ENCODE measurements around the gene MIPEP.
"Not testable (repeated sequence)": the region's sequence is repeated elsewhere in the genome, so short reads cannot be mapped to it uniquely, and the experiment has no call there.

The MIPEP gene

DNA sequence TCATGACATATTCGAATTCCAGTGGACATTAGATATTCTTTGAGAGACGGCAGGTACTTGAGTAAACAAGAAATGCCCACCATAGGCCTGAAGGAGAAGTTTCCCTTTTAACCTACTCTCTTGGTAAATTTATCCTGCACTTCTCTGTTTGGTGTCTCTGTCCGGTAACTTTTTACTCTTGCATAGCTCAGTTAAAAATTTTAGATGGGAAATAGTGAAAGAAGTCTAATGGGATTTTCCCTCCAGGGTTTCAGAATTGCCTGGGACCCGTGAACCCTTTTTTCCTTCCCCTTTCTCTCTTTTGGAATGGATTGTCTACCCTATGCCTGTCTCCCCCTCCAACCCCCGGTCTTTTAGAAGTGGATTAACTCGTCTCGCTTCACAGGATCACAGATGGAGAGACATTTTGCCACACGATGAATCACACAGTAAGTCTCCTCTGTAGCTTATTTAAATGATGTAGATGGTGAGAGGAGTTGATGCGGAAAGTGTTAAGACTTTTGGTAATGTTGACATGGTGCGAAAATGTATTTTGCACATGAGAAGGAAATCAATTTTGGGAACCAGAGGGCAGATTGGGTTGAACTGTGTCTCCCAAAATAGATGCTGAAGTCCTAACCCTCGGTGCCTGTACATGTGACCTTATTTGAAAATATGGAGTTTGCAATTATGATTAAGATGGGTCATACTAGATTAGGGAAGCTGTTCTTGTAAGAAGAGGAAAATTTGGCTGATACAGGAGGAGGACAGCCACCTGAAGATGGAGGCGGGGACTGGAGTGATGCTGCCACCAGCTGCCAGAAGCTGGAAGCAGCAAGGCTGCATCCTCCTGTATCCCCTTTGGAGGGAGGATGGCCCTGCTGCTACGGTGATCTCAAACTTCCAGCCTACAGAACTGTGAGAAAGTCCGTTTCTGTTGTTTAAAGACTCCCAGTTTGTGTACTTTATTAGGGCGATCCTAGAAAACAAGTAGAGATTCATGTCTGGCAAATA, 711 bp upstream of the MIPEP start:
- peak in 2 of 14 donors; percentile 17 to 72 for DNase-seq

DNA sequence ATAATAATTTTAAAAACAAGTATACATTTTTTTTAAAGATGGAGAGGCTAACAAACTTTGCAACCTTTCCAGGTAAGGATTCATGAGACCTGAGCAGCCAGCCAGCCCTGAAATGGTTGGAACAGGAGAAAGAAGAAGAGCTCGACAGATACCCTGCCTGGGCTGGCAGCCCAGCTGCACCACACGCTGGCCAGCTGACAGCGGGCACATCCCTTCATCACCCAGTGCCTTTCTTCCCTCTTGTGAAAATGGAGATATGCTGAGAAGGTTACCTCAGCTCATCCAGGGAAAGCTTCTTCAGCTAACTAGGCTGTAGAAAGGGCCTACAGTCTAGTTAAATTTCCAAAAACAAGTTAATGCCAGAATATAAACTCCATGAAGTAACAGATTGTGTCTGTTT, 4.8 kb downstream of the MIPEP start:
- DNase-seq: not testable (repeated sequence)

DNA sequence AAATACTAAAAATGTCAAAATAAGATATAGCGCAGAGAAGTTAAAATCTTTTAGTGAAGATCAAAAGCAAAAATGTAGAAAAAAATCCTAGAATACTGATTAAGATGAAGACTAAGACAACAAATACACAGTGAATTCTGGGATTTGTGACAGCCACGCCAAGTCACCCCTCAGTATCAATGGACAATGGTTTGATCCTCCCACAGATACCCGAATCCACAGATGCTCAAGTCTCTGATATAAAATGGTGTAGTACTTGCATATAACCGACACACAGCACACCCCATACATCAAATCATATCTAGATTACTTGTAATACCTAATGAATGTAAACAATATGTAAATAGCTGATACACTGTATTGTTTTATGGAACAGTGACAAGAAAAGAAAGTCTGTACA, 5.9 kb downstream of the MIPEP start:
- DNase-seq: no peak

DNA sequence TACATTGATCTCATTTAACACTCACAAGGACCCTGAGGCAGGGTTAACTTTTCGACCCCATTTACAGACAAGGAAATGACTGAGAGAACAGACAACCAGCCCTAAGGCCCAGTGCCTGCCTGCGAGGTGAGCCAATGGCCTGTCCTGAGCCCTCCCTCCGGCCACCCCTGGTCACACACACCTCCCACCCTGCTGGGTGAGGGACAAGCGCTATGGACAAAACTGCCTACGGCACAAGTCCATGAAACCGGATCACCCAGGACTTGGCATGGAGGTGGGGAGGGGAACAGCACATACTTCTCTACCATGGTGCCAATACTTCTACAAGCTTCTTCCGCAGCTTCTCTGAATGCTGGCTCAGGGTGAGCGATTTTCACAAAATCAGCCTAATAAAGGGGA, 7.8 kb downstream of the MIPEP start:
- not testable (repeated sequence) for DNase-seq

DNA sequence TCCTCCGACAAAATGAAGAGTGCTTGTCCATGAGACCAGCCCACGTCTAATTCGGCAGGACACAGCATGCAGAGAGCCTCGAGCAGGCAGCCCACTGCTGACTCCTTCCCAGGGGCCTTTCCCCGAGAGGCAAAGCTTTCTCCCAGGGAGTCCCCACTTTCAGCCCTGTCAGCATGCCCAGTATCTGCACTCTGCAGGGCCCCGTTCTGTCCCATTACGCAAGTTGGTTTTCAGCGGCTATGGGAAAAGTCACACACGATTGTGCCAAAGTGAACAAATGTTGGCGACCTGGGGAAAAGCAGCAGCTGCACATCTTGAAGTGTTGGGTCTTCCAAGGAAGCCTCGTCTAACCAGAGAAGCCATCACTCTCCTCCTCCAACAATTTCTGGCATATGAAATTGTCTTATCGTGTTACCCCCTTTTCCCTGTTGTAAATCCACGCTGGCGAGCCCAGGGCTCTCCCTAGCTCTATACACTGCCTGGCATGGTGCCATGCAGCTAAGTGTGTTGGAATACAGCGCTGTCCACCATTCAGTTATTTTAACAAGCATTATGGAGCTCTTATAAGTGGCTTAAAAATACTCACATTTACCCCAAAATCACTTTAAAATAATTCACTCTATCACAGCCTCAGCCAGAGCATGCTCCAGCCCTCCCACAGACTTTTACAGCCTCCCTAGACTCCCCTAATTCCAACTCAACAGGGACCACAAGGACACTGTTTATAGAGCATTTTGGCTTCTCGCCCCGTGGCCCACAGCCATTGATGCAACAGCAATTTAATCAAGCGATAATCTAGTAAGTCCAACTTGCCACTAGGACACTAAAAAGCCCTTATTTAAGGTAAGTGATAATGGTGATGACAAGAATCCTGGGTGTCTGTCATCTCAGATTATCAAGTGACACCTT, 8.5 kb downstream of the MIPEP start:
- not testable (repeated sequence) for DNase-seq

DNA sequence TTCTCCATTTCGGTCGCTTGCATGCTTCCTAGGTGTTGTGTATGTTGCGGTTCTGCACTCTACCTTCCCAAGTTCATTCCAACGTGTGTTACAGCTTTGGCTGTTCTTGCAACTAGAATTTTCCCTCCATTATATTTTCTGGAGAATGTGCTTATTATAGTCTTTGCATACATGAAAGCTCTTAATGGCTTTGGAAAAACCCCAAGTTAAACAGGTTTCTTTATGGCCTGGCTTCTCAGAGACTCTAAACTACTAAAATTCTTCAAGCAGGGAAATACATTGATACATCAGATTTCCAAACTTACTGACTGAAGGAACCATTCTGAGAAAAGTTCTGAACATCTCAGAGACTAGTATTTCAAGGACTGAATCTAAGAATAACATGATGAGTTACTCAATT, 11.9 kb downstream of the MIPEP start:
- no peak for DNase-seq

DNA sequence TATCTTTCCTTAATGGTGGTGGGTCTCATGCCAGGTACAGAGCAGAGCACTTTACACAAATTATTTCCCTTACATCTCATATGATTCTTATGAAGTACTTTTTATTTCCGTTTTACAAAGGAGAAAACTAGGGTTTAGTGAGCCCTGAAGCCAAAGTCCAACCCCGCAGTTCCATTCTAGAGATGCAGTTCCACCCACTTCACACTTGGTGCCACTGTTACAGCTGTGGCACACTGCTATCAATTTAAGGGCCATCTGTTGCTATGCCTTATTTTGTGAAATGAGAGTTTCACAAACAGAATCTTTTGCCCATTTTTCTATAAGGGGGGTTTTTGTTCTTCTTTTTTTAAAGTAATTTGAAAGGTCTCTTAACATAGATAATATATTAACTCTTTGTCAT, 12.9 kb downstream of the MIPEP start:
- DNase-seq: peak in 1 of 14 donors; percentile 9

DNA sequence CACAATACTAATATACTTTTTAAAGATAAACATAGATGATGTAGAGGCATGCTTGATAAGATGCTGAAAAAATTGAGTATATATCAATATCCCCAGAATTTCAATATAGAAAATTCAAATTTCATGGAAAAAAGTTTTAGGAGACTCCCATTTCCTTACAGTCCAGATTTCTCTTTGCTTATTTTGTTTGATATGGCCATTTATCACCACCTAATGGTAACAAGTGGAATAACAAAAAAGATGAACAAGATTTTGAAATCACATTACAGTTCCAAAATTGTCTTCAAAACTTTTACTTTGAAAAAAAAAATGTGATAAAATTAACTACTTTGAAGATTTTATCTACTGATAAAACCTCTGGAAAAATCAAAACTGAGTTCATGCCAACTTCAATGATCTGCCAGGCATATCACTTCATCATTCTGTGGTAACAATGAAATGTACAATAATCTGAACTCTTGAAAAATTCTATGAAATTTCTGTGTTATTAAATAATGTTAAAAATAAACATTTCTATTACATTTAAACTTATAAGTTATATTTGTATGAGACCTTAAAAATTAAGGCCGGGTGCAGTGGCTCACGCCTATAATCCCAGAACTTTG, 17.5 kb downstream of the MIPEP start:
- DNase-seq: peak in 1 of 14 donors; percentile 1

DNA sequence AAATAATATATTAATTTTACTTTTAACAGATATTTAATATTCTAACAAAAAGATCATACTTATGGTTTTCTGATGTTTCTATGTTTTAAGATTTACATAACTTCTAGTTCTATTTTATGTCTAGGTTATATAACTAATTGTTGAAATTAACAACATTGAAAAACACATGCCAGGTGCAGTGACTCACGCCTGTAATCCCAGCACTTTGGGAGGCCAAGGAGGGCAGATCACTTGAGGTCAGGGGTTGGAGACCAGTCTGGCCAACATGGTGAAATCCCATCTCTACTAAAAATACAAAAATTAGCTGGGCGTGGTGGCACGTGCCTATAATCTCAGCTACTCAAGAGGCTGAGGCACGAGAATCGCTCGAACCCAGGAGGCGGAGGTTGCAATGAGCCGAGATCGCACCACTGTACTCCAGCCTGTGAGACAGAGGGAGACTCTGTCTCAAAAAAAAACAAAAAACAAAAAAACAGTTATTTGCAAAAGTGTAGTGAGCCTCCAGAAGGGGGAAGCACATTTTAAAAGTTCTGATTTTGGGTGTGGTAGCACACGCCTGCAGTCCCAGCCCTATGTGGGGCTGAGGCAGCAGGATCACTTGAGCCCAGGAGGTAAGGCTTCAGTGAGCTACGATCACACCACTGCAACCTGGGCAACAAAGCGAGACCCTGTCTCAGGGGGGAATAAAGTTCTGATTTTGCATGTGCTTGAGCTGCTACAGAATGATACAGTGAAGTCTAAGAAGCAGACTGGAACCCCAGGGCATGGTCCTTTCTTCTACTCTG, 18.7 kb downstream of the MIPEP start:
- no peak for DNase-seq

DNA sequence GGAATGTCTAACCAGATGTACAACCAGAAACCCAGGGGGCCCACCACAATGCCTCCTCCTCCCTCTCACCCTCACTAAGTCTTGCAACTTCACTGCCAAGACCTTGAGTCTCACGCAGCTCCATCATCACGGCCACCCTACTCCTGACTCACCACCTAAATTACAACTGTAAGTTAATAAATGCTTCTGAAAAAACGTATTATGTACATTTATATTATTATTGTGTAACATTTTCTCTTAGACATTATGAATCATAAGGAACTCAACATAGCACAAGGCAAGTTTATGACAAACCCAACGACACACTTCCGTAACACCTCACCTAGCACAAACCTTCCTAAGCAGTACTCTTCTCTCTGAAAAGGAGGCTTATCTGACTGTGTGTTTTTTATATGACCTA, 20.7 kb downstream of the MIPEP start:
- DNase-seq: no peak

DNA sequence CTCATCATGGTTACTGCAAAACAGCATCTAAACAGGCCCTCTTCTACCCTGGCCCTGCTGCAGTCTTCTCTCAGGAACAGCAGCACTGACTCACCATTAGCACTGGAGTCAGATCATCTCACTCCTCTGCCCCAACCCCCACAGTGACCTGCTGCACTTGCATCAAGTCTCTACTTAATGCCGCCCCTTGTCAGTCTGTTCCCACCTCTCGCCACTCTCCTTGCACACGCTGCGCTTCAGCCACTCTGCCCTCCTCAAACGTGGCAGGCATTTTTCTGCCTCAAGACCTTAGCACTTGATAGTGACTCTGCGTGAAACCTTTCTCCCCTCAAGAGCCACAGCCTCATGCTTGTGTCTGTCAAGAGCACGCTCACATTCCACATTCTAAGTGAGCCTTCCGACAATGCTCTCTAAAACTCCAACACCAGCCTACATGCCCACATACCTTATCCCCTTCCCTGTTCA, 22.1 kb downstream of the MIPEP start:
- DNase-seq: no peak

DNA sequence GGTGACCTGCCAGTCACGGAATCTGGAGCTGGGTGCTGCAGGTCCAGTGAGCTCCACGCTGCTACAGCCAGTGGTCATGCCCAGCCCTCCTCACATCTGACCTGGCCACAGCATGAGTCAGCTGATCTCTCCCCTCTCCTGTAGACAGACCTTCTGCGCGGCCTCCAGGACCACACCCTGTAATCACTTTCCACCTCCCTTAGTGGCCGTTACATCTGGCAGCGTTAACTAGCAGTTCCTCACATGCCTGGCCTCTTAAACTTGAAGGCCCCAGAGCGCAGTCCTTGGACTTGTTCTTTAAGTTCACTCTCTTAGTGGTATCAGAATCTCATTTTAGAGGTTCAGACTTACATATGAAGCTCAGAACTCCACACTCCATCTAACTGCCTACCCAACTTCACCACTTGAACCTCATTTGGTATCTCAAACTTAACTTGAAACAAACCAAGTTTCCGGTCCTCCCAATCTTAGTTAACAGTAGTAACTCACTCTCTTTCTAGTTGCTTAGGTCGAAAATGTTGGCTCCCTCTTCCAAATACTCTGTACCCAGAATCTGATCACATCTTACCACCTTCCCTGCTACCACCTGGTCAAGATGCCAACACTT, 22.7 kb downstream of the MIPEP start:
- no peak for DNase-seq

DNA sequence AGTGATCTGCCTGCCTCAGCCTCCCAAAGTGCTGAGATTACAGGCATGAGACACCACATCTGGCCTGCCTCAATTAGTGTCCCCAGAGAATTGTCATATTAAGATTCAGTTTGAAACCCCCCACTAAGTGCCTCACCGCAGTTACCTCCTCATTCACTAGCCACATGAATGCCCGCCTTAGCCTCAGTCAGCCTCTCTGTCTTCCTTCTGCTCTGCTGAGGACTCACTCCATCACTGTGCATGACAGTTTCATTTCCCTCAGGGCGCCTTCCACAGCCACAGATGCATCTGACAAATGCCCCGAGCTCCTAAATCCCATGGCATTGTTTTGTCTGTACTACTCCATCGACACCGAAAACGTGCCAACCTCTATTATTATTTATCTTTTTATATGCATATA, 23.3 kb downstream of the MIPEP start:
- DNase-seq: no peak

DNA sequence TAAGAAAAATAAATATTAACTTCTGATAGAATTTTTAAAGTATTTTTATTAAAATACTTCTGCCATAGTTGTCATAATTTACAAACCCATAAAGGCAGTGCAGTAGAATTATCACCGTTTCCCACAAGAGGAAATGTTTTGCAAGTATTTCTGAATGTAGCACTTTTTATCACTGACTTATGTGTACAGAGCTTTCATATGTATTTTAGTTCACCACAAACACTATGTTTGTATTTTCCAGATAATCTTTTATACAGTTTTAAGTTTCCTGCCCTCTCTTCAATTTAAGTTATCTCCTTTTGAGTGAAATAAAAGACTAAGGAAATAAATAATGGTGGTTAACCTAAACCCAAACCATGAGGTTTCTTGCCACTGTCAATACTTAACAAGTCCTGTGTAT, 24.2 kb downstream of the MIPEP start:
- DNase-seq: no peak

DNA sequence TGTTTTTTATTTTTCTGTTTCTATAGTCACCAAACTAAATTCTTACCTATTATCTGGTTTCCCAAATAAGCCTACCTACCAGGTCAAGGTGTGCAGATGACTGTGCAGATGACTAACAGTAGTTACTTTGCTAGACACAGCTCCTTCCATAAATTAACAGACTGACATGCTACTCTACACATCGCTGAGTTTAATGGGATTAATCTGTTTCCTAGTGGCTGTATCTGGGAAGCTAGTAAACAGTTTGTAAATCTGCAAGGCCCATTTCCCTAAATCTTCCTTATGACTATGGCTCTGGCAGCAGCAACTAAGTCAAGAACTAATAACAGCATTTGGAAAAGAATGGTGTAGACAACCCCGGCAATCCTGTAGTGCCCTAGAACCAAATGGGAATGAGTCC, 27.9 kb downstream of the MIPEP start:
- DNase-seq: no peak

DNA sequence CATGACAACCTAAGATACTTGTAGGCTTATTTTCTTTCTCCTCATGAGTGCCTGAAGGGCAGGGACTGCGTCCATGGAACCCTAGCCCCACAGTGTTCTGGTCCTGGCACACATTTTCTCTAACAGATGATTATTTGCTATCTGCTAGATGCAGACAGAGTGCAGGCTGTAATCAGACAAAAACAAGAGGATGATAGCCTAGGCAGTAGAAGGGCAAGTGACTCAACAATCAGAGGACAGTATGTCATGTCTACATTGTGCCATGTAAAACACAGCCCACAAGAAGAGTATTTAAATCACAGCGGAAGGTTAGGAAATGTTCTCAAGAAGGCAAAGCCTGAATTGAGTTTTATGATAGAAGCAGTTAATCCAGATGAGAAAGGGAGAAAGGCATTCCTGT, 29.3 kb downstream of the MIPEP start:
- no peak for DNase-seq

DNA sequence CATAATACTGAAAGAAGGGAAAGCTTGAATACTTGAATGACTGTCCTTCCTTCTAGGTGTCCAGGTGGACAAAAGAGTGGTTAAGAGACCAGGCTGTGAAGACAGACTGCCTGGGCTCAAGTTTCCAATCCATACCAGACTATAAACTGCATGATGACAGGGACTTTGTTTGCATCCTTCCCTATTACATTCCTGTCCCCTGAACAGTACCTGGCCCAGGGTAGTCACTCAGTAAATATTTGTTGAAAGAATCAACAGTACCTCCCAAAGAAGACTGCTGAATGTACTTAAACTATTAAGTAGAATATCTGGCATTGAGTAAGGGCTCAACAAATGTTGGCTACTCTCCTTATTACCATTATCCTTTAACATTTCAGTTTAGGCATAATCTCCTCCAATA, 29.7 kb downstream of the MIPEP start:
- no peak for DNase-seq

DNA sequence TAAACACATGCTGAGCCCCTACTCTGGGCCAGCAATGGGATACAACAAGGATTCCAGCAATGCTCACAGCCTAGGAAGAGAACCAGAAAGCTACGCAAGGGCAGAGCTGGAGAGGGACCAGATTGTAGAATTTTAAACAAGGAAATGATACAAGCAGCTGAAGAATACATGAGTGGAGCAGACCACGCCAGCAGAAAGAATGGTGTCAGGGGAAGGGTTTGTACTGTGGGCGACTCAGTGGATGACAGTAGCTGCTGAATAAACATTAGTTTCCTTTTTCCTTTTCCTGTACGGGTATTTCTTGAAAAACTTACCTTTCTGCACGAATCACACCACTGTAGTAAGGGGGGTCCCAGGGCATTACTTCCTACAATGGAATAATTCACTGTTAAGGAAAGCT, 30.7 kb downstream of the MIPEP start:
- DNase-seq: no peak

DNA sequence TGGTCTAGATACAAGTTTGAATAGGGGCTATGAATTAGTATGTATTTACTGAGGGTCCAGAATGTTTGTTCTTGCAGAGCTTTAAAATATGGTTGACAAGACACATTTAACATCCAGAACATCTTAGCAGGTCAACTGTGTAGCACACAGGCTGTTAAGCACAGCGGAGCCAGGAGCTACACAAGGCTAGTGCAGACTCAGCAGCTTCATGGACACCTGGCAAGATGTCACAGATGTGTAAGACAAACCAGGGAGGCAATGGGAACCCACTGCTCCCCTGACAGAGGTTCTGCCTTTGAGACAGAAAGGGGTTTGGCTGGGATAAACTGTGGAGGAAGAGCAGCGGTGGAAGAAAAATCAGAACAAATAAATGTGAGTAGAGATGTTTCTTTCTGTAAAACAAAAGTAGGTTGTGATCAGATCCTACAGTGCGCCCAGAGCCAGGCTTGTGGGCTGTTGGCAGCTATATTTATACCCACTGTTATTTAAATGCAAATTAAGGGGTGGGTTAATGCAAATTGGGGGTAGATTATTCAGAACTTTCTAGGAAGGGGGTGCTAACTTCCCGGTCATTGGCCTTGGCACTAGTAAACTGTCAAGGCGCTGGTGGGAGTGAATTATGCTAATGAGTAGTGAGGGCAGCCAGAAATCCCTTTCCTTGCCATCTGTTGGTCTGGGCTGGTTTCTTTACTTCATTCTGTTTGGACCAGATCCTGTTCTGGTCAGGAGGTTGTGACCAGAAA, 33.0 kb downstream of the MIPEP start:
- peak in 6 of 14 donors; percentile 3 to 78 (median 16) for DNase-seq

DNA sequence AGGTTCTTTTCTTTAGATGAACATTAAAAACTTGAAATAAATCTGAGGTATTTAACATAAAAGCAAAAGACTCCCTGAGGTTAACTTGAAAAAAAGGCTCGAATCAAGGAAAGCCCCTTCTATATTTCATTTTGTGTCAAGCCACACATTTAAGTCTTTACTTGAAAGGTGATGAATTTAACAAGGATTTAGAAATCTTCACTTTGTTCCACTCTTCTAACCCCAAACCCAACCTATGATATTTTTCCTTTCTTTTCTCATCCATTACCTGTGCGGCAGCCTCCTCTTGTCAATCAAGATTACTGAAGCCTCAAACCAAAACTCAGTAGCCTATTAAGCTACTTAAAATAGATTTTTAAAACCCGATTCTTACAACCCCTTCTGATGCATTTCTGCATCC, 33.8 kb downstream of the MIPEP start:
- no peak for DNase-seq

DNA sequence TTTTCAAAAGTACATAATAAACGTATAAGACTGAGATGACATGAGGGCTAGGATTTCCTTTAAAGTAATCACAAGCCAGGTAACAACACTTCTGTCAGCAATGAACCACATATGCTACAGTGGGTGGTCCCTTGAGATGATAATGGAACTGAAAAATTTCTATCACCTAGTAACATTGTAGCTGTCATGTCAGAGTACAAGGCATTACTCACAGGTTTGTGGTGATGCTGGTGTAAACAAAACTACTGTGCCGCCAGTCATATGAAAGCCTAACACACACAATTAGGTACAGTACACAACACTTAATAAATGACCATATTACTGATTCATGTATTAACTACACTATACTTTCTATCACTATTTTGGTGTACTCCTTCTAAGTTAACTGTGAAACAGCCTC, 36.8 kb downstream of the MIPEP start:
- no peak for DNase-seq

Data from C1 segment of cervical spinal cord (tissue), 14 donors.